ENCODE measurements around the gene PPP2R3B. TPM values are rescaled to one million over a fixed set of nuclear protein-coding genes. Genes with fewer than 3 reads are reported as not detected.
"Not testable (repeated sequence)": the region's sequence is repeated elsewhere in the genome, so short reads cannot be mapped to it uniquely, and the experiment has no call there.

The PPP2R3B gene
- total RNA-seq, 1 experiment from 2014 or later, result 6.7 TPM

DNA sequence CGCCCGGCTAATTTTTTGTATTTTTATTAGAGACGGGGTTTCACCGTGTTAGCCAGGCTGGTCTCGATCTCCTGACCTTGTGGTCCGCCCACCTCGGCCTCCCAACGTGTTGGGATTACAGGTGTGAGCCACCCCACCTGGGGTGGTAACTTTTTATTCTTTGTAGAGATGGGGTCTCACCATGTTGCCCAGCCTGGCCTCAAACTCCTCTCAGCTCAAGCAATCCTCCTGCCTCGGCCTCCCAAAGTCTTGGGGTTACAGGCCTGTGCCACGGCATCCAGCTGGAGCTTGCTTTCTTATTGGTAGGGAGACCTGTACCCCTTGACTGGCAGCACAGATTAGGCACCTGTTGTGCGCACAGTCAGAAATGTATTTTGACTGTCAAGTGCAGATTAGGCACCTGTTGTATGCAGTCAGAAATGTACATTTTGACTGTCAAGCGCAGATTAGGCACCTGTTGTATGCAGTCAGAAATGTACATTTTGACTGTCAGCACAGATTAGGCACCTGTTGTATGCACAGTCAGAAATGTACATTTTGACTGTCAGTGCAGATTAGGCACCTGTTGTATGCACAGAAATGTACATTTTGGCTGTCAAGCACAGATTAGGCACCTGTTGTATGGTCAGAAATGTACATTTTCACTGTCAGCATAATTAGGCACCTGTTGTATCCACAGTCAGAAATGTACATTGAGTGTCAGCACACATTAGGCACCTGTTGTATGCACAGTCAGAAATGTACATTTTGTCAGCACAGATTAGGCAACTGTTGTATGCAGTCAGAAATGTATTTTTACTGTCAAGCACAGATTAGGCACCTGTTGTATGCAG lies 80.7 kb downstream of the PPP2R3B start:
- not testable (repeated sequence) for DNase-seq (ENCODE audit: low read depth)

GRCh38 chrX:302975-303374 lies 83.7 kb downstream of the PPP2R3B start:
- DNase-seq (ENCODE audit: low read depth), result no peak

GRCh38 chrX:300334-300733 lies 86.4 kb downstream of the PPP2R3B start:
- no peak for DNase-seq (ENCODE audit: low read depth)

DNA sequence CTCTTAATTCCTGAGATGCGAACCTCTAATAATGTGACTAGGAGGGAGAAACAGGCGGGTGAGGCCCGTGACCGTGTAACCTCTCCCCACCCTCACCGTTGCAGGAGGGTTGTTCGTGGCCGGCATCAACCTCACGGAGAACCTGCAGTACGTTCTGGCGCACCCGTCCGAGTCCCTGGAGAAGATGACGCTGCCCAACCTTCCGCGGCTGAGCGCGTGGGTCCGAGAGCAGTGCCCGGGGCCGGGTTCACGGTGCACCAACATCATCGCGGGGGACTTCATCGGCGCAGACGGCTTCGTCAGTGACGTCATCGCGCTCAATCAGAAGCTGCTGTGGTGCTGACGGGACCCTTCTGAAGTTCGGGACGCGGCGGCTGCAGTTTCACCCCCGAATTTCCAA lies 87.7 kb downstream of the PPP2R3B start:
- DNase-seq (ENCODE audit: low read depth), result no peak

GRCh38 chrX:295136-295535 lies 91.6 kb downstream of the PPP2R3B start:
- no peak for DNase-seq (ENCODE audit: low read depth)

DNA sequence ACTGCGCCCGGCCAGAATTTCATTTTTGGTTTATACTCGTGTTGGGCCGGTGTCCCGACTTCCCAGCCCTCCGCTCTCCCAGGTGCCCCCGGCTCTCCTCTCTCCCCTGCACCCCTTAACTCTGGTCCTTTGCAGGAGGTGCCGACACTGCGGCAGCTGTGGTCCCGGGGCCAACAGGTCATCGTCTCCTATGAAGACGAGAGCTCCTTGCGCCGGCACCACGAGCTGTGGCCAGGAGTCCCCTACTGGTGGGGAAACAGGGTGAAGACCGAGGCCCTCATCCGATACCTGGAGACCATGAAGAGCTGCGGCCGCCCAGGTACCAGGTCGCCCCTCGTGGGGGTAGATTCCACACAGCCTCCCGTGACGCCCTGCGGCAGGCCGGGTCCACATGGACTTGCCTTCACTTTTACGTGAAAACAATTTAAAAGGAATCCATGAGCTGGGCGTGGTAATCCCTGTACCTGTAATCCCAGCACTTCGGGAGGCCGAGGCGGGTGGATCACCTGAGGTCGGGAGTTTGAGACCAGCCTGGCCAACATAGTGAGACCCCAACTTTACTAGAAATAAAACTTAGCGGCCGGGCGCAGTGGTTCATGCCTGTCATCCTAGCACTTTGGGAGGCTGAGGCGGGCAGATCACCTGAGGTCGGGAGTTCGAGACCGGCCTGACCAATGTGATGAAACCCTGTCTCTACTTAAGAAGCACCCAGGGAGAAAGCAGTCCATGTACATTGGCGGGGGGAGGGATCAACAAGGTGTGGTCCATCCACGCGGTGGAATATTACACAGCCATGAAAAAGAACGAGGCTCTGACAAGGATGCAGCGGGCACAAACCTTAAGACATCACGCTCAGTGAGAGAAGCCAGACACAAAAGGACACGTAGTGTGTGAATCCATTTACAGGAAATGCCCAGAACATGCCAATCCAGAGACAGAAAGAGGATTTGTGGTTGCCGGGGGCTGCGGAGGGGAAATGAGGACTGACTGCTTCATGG lies 93.5 kb downstream of the PPP2R3B start:
- DNase-seq (ENCODE audit: low read depth), result no peak

GRCh38 chrX:291411-291901 lies 95.3 kb downstream of the PPP2R3B start:
- no peak for DNase-seq (ENCODE audit: low read depth)

- no peak for DNase-seq (ENCODE audit: low read depth)
Measured at GRCh38 chrX:290476-291166, 96.1 kb downstream of the PPP2R3B start.

DNA sequence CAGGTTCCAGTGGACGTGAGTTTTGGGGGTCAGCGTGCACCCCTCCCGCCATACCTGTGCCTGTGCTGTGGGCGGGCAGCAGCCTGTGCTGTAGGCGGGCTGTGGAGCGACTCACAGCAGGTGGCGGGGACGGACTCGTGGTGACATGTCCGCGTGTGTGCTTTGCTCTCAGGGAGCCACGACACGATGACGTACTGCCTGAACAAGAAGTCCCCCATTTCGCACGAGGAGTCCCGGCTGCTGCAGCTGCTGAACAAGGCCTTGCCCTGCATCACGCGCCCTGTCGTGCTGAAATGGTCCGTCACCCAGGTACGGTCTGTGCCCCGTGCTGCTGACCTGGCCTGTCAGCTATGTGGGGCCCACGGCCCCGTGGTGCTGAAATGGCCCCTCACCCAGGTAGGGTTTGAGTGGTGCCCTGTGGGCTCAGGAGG lies 98.1 kb downstream of the PPP2R3B start:
- no peak for DNase-seq (ENCODE audit: low read depth)

DNA sequence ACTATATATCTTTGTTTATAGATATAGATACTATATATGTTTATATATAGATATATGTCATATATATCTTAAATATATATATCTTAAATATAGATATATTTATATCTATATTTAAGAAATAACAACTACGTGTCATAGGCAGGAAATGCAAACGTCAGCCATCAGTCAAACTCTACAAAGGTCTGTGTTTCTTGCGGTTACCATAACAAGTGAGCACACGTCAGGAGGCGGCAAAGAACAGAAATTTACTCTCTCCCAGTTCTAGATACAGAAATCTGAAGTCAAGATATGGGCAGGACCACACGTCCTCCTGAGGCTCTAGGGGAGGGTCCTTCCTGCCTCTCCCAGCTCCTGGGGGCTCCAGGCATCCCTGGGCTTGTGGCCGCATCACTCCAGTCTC lies 99.0 kb downstream of the PPP2R3B start:
- DNase-seq (ENCODE audit: low read depth), result no peak

- DNase-seq (ENCODE audit: low read depth), result no peak
Measured at GRCh38 chrX:285076-285677, 101.5 kb downstream of the PPP2R3B start.

Other genes starting within 250 kb of the PPP2R3B start
- gene PLCXD1, start 105.5 kb downstream of the PPP2R3B start, total RNA-seq (2014; rRNA removed; shearing (Covaris generic)), result 2.6 and 3.2 TPM in 2 replicates
- 15.9 and 22.8 TPM in 2 replicates for gene GTPBP6, start 68.1 kb downstream of the PPP2R3B start, total RNA-seq (2014; rRNA removed; shearing (Covaris generic))
- not detected in 2 replicates for gene SHOX, start 243.9 kb upstream of the PPP2R3B start, total RNA-seq (2014; rRNA removed; shearing (Covaris generic))